HG03175 (cell line): ENCODE data around the gene GARIN5B.
"Not testable (repeated sequence)": the region's sequence is repeated elsewhere in the genome, so short reads cannot be mapped to it uniquely, and the experiment has no call there.

Experiments used
- ATAC-seq: cut with Tn5 transposase; IDR thresholded peaks from one replicate; pipeline ENCODE4 v1.9.1; 2021; ENCODE audit warnings: mild to moderate bottlenecking, moderate library complexity; ENCODE audit not compliant: unreplicated experiment

GARIN5B gene

DNA sequence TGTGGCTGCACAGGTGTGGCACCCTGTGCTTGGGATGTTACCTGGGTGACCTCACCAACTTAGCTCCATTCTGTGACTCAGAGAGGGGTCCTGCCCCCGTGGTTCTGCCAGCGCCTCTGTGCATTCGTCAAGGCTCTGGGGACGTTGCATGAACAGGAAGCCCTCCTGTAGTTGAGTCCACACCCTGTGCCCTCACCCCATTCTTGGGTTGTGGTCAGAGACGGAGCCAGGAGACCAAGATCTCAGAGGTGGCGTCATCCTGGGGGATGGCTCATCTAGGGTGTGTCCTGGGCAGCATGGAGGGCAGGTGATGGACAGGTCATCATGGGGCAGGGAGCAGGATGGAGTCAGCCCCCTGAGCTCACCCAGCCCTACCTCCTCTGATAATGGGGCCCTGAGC lies 11.0 kb downstream of the GARIN5B start:
- no peak for ATAC-seq

DNA sequence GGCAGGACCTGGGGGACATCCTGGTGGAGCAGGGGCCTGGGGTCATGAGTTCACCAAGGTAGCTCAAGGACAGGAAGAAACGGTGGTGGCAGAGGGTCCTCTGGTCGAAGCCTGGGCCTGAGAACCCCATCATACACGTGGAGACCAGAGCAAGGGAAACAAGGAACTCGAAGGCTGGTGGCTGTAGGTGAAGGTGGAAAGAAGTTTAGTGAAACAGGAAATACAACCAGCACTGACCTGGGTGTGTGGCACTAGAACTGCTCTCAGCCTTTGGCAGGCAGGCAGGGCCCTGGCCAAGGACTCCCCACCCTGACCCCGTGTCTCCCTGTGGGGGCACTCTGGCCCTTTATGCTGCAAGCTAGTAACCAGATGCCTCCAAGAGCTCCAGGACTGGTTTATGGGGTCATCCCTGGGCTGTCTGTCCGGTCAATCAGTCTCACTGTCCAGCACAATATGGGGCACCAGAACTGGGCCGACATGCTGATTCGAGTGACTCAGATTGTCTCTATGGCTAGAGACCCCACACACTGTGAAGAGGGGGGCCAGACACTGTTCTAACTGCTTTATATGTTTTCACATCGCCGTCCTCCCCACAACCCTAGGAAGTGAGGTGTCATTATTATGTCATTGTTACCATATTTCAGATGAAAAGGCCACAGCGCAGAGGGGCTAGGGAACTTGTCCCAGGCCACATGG lies 12.3 kb downstream of the GARIN5B start:
- ATAC-seq, result no peak

DNA sequence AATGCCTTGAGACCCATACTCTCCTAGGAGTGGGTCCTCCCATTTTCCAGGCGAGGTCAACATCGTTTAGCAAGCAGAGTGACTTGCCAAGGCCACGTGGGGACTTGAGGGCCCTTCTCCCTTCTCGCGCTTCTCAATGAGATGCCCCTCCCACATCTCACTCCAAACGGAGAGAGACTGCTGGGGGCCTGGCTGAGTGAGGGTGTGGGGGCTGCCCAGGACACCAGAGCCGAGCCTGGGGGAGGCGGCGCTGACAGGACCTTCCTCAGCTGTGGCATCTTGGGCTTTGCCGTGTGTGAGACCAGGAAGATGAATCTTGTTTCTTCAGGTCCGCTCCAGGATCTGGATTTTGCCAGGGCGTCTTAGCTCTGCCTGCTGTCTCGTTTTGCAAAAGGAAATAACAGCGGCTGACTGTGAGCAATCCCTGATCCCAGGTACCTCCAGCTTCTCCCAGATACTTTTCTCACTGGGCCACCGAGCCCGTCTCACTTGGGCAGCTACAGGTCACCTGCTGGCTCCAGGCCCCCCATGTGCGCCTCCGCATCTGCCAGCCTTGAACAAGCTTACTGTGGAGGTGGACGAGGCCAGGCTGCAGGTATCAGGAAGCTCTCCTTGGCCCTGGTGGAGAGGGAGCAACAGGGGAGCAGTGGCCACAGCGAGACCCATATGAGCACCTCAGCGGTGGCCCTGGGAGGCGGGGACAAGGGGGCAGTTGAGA lies 14.6 kb downstream of the GARIN5B start:
- no peak for ATAC-seq

DNA sequence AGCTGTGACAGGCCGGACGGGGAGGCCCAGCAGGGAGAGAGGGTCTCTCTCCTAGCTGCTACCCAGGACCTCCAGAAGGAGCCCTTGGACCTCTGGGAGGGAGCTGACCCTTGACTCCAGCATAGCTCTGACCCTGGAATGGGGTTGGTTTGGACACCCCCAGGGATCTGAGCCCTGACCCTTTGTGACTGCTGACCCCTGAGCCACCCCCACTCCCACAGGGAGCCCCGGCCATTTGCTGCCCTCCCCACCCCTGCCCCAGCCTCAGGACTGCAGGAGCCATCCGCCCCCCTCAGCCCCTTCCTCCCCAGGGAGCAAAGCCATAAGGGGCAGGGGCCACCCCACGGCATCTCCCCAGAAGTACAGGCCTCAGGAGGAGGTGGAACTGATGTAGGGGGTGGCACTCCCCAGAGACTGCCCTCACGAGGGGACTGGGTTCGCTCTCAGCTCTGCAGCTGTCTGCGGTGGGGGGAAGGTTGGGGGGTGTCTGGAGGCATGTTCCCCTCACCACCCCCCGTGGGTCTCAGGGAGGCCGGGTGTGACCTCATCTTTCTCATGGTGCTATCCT lies 15.5 kb downstream of the GARIN5B start:
- no peak for ATAC-seq

DNA sequence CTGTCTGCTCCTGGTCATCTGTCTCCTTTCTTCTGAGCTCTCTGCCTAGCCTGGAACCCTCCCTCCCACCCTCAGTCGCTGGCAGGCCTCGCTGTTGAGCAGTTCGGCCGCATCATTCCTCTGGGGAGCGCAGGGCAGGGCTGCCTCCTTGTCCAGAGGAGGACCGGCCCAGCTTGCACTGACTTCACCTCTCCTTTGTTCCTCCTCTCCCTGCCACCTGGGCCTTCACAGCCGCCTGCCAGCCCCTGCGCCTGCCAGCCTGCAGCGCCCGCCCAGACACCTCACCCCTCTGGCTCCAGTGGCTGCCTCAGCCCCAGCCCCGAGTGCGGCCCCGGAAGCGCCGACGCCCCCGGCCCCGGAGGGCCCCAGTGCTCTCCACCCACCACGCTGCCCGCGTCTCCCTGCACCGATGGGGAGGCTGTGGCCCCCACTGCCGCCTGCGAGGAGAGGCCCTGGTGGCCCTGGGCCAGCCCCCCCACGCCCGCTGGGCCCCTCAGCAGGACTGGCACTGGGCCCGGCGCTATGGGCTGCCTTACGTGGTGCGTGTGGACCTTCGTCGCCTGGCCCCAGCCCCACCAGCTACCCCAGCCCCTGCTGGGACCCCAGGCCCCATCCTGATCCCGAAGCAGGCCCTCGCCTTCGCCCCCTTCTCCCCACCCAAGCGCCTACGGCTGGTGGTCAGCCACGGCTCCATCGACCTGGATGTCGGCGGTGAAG lies 16.2 kb downstream of the GARIN5B start:
- no peak for ATAC-seq

DNA sequence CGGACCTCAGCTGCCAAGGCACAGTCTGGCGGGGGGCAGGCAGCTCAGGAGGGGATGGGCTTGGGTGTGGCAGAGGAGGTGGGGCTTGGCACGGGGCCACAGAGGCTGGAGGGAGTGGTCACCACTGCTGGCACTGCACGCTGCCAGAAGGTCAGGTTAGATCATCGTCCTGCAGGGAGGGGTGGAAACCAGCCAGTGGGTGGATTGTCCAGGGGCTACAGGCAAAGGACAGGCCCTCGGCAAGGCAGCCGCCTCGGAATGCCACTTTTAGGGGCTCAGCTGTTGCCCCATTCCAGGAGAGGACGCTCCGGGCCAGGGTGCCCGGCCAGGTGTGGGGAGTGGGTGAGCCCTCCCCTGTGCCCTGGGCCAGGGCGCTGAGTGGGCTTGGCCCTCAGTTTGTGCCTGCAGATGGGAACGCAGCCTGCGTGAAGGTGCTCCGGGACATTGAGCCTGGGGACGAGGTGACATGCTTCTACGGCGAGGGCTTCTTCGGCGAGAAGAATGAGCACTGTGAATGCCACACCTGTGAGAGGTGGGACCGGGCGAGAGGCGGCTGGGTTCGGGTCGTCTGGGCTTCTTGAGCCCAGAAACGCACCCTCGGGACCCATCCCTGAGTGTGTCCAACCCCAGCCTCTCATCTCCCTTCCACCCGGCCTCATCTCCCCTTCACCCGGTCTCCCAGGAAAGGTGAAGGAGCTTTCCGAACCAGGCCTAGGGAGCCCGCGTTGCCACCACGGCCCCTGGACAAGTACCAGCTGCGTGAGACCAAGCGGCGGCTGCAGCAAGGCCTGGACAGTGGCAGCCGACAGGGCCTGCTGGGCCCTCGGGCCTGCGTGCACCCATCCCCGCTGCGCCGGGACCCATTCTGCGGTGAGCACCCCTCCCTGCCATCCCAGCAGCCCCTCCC lies 17.0 kb downstream of the GARIN5B start:
- ATAC-seq, result no peak

DNA sequence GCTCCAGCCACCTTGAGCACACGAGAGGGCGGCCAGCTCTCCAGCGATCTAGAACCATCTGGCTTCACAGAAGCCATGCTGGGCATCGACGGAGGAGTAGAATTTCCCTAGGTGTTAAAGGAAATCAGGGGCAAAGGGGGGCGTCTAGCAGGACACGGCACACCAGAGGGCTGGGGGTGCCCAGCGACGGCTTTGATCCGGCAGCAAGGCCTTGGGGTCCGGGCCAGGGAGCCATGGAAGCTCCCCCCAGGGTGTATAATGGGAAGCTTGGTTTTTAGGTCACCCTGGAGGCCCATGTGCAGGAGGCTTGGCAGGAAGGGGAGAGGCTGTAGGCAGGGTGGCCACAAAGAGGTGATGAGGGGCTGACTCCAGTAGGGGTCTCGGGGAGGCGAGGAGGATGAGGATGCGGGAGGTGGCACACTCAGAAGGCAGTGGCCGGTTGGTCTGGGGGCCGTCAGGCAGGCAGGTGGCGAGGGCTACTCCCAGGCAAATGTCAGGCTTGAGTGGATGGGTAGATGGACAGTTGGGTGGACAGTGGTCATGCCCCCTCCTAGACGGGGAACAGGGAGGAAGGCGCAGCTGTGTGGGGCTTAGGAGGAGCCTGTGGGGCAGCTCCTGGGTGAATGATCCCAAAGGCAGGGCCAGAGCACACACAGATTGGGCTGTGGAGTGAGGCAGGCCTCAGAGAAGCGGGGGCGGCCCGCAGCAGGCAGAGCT lies 17.8 kb downstream of the GARIN5B start:
- no peak for ATAC-seq

DNA sequence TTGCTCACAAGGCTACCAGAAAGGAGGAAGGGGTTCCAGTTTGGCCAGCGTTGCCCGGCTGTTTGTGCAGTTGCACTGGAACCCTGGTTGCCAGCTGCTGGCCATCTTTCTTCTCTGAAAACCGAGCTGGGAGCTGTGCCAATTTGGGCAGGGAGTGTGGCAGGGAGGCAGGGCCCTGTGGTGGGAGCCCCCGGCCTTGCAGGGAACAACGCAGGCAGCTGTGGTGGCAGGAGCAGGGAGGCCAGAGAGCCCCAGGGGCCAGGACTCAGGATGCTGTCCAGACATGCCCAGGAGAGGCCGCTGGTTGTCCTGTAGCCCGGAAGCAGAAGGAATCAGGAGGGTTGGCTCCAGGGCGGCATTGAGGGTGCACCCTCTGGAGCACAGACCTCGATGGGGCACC lies 18.6 kb downstream of the GARIN5B start:
- no peak for ATAC-seq

DNA sequence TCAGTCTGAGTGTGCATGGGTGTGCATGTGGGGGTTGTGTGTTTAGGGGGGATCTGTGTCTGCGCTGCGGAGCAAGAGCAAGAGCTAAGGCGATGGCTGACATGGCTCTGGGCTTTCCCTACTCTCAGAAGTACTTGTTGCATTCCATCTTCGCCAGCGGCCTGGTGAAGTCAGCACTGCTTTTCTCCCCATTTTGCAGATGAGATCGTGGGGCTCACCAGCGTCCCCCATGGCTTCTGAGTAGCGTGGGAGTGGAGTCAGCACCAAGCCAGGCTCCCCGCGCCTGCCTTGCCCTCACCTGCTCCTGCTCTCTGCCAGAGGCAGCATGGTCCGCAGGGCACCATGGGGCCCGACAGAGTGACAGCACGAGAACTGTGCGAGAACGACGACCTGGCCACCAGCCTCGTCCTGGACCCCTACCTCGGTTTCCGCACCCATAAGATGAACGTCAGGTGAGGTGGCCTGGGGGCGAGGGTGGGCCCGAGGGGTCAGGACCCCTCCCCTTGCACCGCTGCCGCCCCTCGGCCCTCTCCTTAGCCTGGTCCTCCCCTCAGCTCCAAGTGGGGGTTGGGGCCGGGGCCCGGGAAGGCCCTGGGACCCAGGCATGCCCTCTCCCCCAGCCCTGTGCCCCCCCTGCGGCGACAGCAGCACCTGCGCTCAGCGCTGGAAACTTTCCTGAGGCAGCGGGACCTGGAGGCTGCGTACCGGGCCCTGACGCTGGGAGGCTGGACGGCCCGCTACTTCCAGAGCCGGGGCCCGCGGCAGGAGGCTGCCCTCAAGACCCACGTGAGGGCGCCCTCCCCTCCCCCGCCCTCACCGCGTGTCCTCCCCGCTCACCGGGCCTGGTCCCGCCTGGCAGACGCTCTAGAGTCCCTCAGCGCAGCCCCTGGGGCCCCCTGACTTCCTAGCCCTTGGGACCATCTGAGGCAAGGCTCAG lies 21.2 kb downstream of the GARIN5B start:
- ATAC-seq, result no peak

DNA sequence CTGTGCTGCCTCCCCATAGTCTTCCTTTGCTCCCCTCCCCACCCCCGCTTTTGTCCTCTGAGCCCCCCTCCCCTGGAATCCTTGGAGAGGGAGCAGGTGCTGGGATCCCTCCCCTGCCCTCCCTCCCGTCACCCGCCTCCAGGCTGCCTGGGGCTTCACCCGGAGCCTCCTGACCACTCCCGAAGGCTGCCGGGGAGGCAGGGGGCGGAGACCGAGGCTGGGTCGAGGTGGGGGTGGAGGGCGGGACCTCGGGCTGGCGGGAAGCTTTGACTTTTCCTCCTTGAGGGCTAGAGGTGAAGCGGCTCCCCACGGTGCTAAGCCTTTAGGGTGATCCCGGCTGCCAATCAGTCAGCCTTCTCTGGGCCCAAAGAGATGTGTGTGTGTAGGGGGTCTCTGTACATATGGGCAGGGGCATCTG lies 21.9 kb downstream of the GARIN5B start:
- no peak for ATAC-seq

DNA sequence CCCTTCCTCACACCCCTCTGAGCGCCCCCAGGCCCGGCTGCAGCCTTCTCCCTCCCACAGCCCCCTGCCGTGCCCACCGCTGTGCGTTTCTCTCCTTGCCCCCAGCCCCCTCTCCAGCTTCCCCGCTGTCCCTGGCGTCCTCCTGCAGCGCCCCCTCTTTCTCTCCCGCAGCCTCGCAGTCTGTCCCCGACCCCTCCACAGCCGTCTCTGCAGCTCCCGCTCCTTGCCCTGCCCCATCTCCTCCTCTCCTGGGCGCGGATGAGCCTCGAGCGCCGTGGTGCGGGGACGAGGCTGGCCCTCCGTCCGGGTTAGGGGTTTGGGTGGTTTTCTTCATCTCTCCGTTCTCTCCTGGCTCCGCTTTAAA lies 22.3 kb downstream of the GARIN5B start:
- no peak for ATAC-seq

DNA sequence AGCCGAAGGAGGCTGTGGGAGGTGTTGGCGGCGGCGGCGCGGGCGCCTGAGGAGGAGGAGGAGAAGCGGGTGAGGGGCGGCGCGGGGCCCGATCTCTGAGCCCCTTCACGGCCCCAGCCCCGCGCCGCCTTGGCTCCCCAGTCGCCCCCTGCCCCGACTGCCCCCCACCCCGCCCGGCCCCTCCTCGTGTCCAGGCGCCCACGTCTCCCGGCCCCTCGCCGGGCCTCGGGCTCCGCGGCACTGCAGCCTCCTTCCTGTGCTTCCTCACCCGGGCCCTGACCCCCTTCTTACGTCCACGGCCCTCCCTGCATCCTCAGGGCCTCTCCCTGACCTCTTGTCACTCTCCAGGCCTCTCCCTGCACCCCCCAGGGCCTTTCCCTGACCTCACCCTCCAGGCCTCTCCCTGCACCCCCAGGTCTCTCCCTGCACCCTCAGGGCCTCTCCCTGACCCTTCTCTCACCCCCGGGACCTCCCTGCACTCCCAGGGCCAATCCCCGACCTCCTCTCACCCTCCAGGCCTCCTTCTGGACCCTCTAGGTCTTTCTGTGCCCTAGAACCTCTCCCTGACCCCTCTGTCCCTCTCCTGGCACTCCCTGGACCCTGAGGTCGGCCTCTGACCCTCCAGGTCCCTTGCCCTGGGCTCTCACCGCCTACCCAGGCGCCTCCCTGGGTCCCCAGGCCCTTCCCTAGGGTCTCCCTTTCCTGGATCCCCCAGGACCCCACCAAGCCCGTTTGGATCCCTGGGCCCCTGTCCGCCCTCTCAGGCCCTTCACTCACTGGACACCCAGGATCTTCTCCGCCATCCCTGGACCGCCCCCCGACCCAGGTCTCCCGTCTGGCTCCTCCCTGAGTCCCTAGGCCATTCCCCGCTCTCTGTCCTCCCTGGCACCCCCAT lies 22.9 kb downstream of the GARIN5B start:
- no peak for ATAC-seq

DNA sequence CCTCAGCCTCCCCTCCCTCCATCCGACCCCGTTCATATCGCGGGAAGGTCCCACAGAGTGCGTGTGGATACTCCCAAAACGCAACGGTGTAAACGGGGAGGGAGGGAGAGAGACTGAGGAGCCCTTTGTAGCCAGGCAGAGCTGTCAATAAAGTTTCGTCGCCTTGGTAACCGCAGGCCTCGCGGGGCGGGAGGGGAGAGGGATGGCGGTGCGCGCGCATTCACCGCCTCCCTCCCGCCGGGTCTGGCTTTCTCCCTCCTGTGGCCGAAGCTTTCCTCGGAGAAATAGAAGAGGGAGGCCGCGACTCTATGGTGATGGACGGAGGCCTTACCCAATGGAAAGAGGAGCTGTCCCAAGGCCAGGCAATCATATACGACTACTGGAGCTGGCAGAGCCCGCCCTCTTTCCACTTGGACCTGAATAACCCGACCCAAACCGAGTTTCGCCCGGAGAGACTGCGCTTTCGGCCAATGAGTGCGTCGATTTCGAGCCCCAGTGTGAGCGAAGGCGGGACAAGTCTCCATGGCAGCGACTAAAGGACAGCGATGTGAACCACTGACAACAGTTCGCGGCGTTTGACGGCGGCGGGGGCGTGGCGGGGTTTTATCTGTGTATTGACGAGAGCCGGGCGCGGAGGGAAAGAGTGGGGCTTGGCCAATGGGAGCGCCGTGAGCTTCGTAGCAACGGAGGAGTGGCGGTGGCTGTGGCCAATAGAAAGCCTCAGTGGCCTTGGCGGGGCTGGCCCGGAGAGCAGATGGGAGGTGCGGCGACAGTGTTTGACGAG lies 23.8 kb downstream of the GARIN5B start, which contains the start of gene KMT5C:
Gene KMT5C, plus strand, starts transcription at position 772 of the 784 bp plus-strand sequence. CDS start 2,061 bp downstream, outside the sequence.
- peak; percentile 81 for ATAC-seq

DNA sequence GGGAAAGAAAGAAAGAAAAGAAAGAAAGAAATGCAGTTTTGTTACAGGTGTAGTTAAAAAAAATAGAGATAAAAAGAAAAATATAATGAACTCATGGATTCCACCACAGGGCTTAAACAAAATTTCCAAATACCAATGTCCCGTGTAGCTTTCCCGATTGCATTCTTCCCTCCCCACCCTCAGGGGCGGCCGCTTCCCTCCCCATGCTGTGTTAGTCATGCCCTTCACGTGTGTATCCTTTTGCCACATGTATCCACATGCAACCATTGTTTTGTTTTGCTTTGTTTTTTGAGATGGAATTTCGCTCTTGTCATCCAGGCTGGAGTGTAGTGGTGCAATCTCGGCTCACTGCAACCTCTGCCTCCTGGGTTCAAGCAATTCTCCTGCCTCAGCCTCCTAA lies 27.0 kb downstream of the GARIN5B start:
- no peak for ATAC-seq

DNA sequence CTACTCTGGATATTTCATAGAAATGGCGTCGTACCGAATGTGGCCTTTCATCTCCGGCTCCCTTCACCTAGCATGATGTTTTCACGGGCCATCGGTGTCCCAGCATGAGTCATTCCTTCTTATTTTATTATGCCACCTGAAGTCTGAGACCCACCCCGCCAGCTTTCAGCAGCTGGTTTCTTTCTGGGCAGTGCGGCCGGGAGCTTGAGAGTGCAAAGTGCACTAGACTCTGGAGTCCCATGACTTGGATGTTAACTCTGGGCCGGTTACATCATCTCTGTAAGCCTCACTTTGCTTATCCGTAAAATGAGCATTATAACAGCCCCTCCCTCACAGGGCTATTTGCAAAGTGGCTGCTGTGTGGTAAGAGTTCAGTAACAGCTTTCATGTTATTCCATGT lies 29.2 kb downstream of the GARIN5B start:
- no peak for ATAC-seq

DNA sequence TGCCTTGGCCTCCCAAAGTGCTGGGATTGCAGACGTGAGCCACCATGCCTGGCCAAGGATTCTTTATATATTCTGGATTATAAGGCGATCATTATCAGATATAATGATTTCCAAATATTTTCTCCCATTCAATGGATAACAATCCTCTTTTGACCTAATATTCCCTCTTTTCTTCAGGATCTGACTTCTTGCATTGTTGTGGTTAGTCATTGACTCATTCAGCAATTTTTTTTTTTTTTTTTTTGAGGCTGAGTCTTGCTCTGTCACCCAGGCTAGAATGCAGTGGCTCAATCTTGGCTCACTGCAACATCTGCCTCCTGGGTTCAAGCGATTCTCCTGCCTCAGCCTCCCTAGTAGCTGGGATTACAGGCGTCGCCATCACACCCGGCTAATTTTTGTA lies 33.3 kb downstream of the GARIN5B start:
- not testable (repeated sequence) for ATAC-seq

DNA sequence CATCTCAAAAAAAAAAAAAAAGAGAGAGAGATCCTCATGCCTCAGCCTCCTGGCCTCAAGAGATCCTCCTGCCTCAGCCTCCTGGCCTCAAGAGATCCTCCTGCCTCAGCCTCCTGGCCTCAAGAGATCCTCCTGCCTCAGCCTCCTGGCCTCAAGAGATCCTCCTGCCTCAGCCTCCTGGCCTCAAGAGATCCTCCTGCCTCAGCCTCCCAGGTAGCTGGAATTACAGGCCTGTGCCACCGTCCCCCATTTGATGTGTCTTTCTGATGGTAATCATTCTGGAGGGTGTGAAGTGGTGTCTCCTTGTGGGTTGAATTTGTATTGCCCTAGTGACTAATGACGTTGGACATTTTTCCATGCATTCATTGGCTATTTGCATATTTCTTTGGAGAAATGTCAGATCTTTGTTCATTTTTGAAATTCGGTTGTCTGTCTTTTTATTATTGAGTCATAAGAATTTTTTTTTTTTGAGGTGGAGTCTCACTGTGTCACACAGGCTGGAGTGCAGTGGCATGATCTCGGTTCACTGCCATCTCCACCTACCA lies 34.2 kb downstream of the GARIN5B start:
- ATAC-seq, result not testable (repeated sequence)
